ENCODE results near the gene DUSP15. TPM values are rescaled to one million over a fixed set of nuclear protein-coding genes. Genes with fewer than 3 reads are reported as not detected.
A peak's percentile ranks its signal among the peaks of the same experiment; 100 is the strongest.

DUSP15 gene
- total RNA-seq, 1 experiment from 2014 or later = not detected

DNA sequence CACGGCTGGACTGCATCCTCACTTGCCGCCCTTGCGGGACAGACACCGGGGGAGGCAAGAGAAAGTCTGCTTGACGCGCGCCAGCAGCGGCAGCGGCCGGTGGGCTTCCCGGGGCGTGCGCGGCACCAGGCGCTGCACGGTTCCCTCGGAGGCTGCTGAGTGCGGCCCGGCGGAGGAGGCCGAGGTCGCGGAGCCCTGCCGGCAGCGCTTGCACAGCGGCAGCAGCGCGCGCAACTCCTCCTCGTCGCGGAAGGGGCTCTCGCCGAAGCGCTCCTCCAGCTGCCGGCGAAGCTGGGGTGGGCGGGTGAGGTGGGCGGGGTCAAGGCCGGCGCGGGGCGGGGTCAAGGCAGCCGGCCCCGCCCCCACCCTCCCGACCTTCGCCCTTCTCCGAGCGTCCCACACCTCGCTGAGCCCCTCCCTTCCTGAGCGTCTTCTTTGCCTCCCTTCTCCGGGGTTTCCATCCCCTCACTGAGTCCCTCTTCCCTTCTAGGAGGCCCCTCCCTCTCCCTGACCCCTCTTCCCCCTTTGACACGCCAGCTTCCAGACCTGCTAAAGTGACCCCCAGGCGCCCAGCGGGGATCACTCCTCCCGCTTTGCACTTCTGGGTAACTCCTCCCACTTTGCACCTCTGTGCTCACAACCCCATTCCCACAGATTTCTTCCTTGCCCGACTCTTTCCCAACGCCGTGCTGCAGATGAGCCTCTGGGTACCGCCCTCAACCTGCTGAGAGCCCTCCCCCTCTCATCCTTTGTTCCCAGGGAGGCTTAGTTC lies 8.8 kb downstream of the DUSP15 start:
- BruUV-seq (replicated peaks) = no TSS peak

DNA sequence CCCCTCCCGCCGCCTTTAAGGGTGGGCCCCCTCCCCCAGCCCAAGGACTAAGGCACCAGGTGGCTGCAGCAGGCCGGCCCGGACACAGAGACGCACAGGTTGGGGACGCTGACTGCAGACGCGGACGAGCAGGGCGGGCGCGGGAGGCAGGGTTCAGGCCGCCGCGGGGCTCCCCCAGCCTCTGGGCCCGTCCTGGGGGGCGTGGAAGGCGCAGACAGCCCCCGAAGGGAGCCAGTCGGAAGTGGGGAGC lies 9.3 kb downstream of the DUSP15 start:
- ChIA-PET CTCF (interaction anchor here (1.3 to 3.7 kb wide), 2 partner anchors 9 to 170 kb away, joined by 7 to 20 read pairs; no protein-coding TSS in a partner anchor), POLR2A (no interaction called here), RAD21 (ENCODE audit: low non-redundant PET in 1 of 2, low total read pairs in 2 of 2, uncharacterized antibody in 2 of 2, unreplicated experiment in 2 of 2) (interaction anchor here in 1 of 2 experiments (1.0 kb wide), 1 partner anchor 91 kb away, joined by 3 read pairs; the partner anchor contains the start of gene PDRG1)
- Histone ChIP-seq H3K4me2 (ENCODE audit: low read length) (peak overlapping the region; percentile 99), H3K27me3 (ENCODE audit: insufficient read depth, low read length) (no peaks in the 10 kb centered on the region; the same call in 1 of the 2 replicates), H3K27ac (ENCODE audit: low read depth, low read length) (peak overlapping the region; percentile 30; the same call in 1 of the 2 replicates), H2AFZ (ENCODE audit: low read depth, low read length, poor library complexity, severe bottlenecking) (no peak overlapping the region), H4K20me1 (ENCODE audit: insufficient read depth) (no peaks in the 10 kb centered on the region), H3K9me3 (ENCODE audit: control insufficient read depth in 1 of 2, insufficient read depth in 1 of 2, low read depth in 1 of 2, low read length in 2 of 2) (no peaks in the 10 kb centered on the region), H3K4me1 (ENCODE audit: control insufficient read depth in 1 of 2, insufficient read depth in 2 of 2, low read length in 2 of 2) (peaks cover 15 to 20% of the 10 kb centered on the region in 2 experiments; a peak in 3 of 4 replicates), H3K4me3 (replicated peaks in 1 of 2; ENCODE audit: low read depth in 1 of 2, low read length in 2 of 2) (peak overlapping the region; percentile 59 to 71), H3K36me3 (ENCODE audit: control insufficient read depth in 1 of 2, insufficient read depth in 2 of 2, low read length in 2 of 2) (no peaks in the 10 kb centered on the region), H3K79me2 (ENCODE audit: insufficient read depth, low read length) (no peaks in the 10 kb centered on the region), H3K9ac (ENCODE audit: low read length) (peak overlapping the region; percentile 64), H3K9me2 (ENCODE audit: insufficient read depth) (no peaks in the 10 kb centered on the region)
- TF ChIP-seq ELF1 (IDR thresholded peaks at IDR 0.05; ENCODE audit: borderline replicate concordance, low read depth) (no peak), RAD21 (IDR thresholded peaks at IDR 0.05; ENCODE audit: low read depth) (no peak), ZFX (IDR thresholded peaks at IDR 0.05) (peak; percentile 52; the same call in 1 of the 2 replicates), POLR2AphosphoS5 (IDR thresholded peaks at IDR 0.05; ENCODE audit: low read depth, low read length) (no peak)
- TF ChIP-seq, protein P1, sequence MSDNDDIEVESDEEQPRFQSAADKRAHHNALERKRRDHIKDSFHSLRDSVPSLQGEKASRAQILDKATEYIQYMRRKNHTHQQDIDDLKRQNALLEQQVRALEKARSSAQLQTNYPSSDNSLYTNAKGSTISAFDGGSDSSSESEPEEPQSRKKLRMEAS (IDR thresholded peaks at IDR 0.05) = no peak
- DNase-seq (ENCODE audit: low read depth, low spot score) (no peak), ATAC-seq (peak; percentile 54)
- no TSS peak for BruUV-seq (replicated peaks)
- intact Hi-C loops (cut with micrococcal nuclease) = no loop called here

More for the DNA sequence above, 8.8 kb downstream of the DUSP15 start:
- POLR2A ChIA-PET = no interaction called here
- Histone ChIP-seq H3K4me2 (ENCODE audit: low read length) (peak overlapping the region; percentile 99), H3K27me3 (ENCODE audit: insufficient read depth, low read length) (no peaks in the 10 kb centered on the region; the same call in 1 of the 2 replicates), H3K9ac (ENCODE audit: low read length) (peak overlapping the region; percentile 64), H2AFZ (ENCODE audit: low read depth, low read length, poor library complexity, severe bottlenecking) (peak overlapping the region; percentile 98), H3K9me2 (ENCODE audit: insufficient read depth) (no peaks in the 10 kb centered on the region), H3K27ac (ENCODE audit: low read depth, low read length) (peak overlapping the region; percentile 30; the same call in 1 of the 2 replicates), H3K9me3 (ENCODE audit: control insufficient read depth in 1 of 2, insufficient read depth in 1 of 2, low read depth in 1 of 2, low read length in 2 of 2) (no peaks in the 10 kb centered on the region), H3K36me3 (ENCODE audit: control insufficient read depth in 1 of 2, insufficient read depth in 2 of 2, low read length in 2 of 2) (no peaks in the 10 kb centered on the region), H3K4me1 (ENCODE audit: control insufficient read depth in 1 of 2, insufficient read depth in 2 of 2, low read length in 2 of 2) (peaks cover 15 to 20% of the 10 kb centered on the region in 2 experiments; a peak in 3 of 4 replicates), H3K4me3 (replicated peaks in 1 of 2; ENCODE audit: low read depth in 1 of 2, low read length in 2 of 2) (peak overlapping the region; percentile 59 to 71), H4K20me1 (ENCODE audit: insufficient read depth) (no peaks in the 10 kb centered on the region), H3K79me2 (ENCODE audit: insufficient read depth, low read length) (no peaks in the 10 kb centered on the region)
- TF ChIP-seq ELF1 (IDR thresholded peaks at IDR 0.05; ENCODE audit: borderline replicate concordance, low read depth) = no peak
- peak; percentile 61 for TF ChIP-seq POLR2AphosphoS5 (IDR thresholded peaks at IDR 0.05; ENCODE audit: low read depth, low read length)
- CTCF ChIA-PET = interaction anchor here (0.8 to 3.7 kb wide), 2 partner anchors 10 to 168 kb away, joined by 3 to 20 read pairs; no protein-coding TSS in a partner anchor
- intact Hi-C loops (cut with micrococcal nuclease) = no loop called here
- ATAC-seq = peak; percentile 93
- peak; percentile 35 for DNase-seq (ENCODE audit: low read depth, low spot score)
- RAD21 ChIA-PET (ENCODE audit: low non-redundant PET in 1 of 2, low total read pairs in 2 of 2, uncharacterized antibody in 2 of 2, unreplicated experiment in 2 of 2) = no interaction called here
